OCI-LY1 (cell line): ENCODE measurements around the gene RPL39.
"Not testable (repeated sequence)": the region's sequence is repeated elsewhere in the genome, so short reads cannot be mapped to it uniquely, and the experiment has no call there.

Experiments
- H2AFZ ChIP-seq: fragments of 200-600 bp; sonication (generic), shearing (Covaris generic); 2 replicates; pipeline ENCODE4 v1.6.0; 2014; ENCODE audit warnings: antibody characterized with exemption, mild to moderate bottlenecking, low read length
- H3F3A ChIP-seq: fragments of 200-600 bp; sonication (generic), shearing (Covaris generic); 2 replicates; pipeline ENCODE4 v1.6.0; 2014; ENCODE audit warnings: mild to moderate bottlenecking, antibody characterized with exemption, low read length, moderate library complexity; ENCODE audit not compliant: insufficient read depth
- H3K27ac ChIP-seq: fragments of 200-600 bp; sonication (generic); 2 replicates; pipeline ENCODE4 v1.5.1; 2014; ENCODE audit warnings: low read length, mixed run types, mild to moderate bottlenecking, low read depth; ENCODE audit not compliant: poor library complexity, severe bottlenecking
- H3K27me3 ChIP-seq: fragments of 200-600 bp; sonication (generic); 2 replicates; pipeline ENCODE4 v1.6.0; 2014; ENCODE audit warnings: antibody characterized with exemption, mild to moderate bottlenecking, low read length, moderate library complexity; ENCODE audit not compliant: insufficient read depth
- H3K36me3 ChIP-seq: fragments of 200-600 bp; sonication (generic); 2 replicates; pipeline ENCODE4 v1.6.1; 2014; ENCODE audit warnings: mild to moderate bottlenecking, antibody characterized with exemption, low read length, moderate library complexity, mixed read lengths; ENCODE audit not compliant: insufficient read depth
- H3K4me1 ChIP-seq: fragments of 200-600 bp; sonication (generic); 2 replicates; pipeline ENCODE4 v1.5.1; 2014; ENCODE audit warnings: mild to moderate bottlenecking, low read length, moderate library complexity; ENCODE audit not compliant: insufficient read depth, severe bottlenecking
- H3K4me2 ChIP-seq: fragments of 200-600 bp; sonication (generic), shearing (Covaris generic); 2 replicates; pipeline ENCODE4 v1.6.1; 2014; ENCODE audit warnings: low read length
- H3K4me3 ChIP-seq: fragments of 200-600 bp; sonication (generic); 2 replicates; pipeline ENCODE4 v1.5.1; 2014; ENCODE audit warnings: low read length, low read depth, mild to moderate bottlenecking, mixed read lengths; ENCODE audit not compliant: poor library complexity, severe bottlenecking
- H3K79me2 ChIP-seq: fragments of 200-600 bp; shearing (Covaris generic); 2 replicates; pipeline ENCODE4 v1.6.1; 2016; ENCODE audit warnings: mixed run types, low read length, mixed read lengths; ENCODE audit not compliant: insufficient read depth
- H3K9ac ChIP-seq: fragments of 200-600 bp; sonication (generic), shearing (Covaris generic); 2 replicates; pipeline ENCODE4 v1.6.1; 2014; ENCODE audit warnings: mild to moderate bottlenecking, low read length, mixed read lengths
- H3K9me2 ChIP-seq: fragments of 200-600 bp; sonication (generic), shearing (Covaris generic); 2 replicates; pipeline ENCODE4 v1.6.1; 2014; ENCODE audit warnings: low read depth, mild to moderate bottlenecking, low read length, mixed read lengths
- H3K9me3 ChIP-seq: fragments of 200-600 bp; shearing (Covaris generic); 2 replicates; pipeline ENCODE4 v1.6.1; 2014; ENCODE audit warnings: low read length, mixed read lengths
- H4K20me1 ChIP-seq: fragments of 200-600 bp; sonication (generic), shearing (Covaris generic); 2 replicates; pipeline ENCODE4 v1.6.0; 2016; ENCODE audit warnings: mild to moderate bottlenecking, low read length; ENCODE audit not compliant: insufficient read depth
- CTCF ChIP-seq: fragments of 200-600 bp; sonication (generic), shearing (Covaris generic); IDR thresholded peaks from 2 replicates; pipeline ENCODE4 v1.5.1; 2017; ENCODE audit warnings: mild to moderate bottlenecking, antibody characterized with exemption, low read length, moderate library complexity, mixed read lengths
- EZH2 ChIP-seq: fragments of 200-600 bp; sonication (generic), shearing (Covaris generic); IDR thresholded peaks from 2 replicates; pipeline ENCODE4 v1.8.0; 2017; ENCODE audit warnings: borderline replicate concordance, mixed run types, mild to moderate bottlenecking, antibody characterized with exemption, low read length, moderate library complexity, mixed read lengths

The RPL39 gene

GRCh38 chrX:119783026-119783425, 8.4 kb downstream of the RPL39 start:
- Histone ChIP-seq H3K79me2 (peaks cover 3% of the 10 kb centered on the region; the same call in 1 of the 2 replicates), H3K36me3 (peaks cover 62% of the 10 kb centered on the region), H3K9ac (no peak overlapping the region), H3K27ac (no peak overlapping the region), H3K4me3 (no peak overlapping the region), H4K20me1 (no peaks in the 10 kb centered on the region), H3K9me2 (no peaks in the 10 kb centered on the region), H3K4me2 (no peak overlapping the region), H3K4me1 (peaks cover 6% of the 10 kb centered on the region), H3F3A (no peaks in the 10 kb centered on the region), H3K27me3 (no peaks in the 10 kb centered on the region), H2AFZ (no peak overlapping the region), H3K9me3 (no peaks in the 10 kb centered on the region)
- TF ChIP-seq EZH2 (no peak), CTCF (no peak)

GRCh38 chrX:119778829-119779228, 12.6 kb downstream of the RPL39 start:
- no peak overlapping the region for H3K4me3 ChIP-seq
- H4K20me1 ChIP-seq, result no peaks in the 10 kb centered on the region
- no peak overlapping the region for H2AFZ ChIP-seq
- H3K27ac ChIP-seq, result no peak overlapping the region
- H3K36me3 ChIP-seq, result peaks cover 24% of the 10 kb centered on the region; the same call in 1 of the 2 replicates
- no peaks in the 10 kb centered on the region for H3K79me2 ChIP-seq
- H3K4me2 ChIP-seq, result no peak overlapping the region
- peaks cover 15% of the 10 kb centered on the region for H3K4me1 ChIP-seq
- H3K9ac ChIP-seq, result no peak overlapping the region
- H3K9me2 ChIP-seq, result no peaks in the 10 kb centered on the region
- no peak for TF ChIP-seq CTCF
- TF ChIP-seq EZH2, result no peak
- no peaks in the 10 kb centered on the region for H3F3A ChIP-seq
- no peaks in the 10 kb centered on the region for H3K27me3 ChIP-seq
- H3K9me3 ChIP-seq, result no peaks in the 10 kb centered on the region

- peaks cover under 1% of the 10 kb centered on the region; the same call in 1 of the 2 replicates for H3K36me3 ChIP-seq
- no peaks in the 10 kb centered on the region for H3K9me2 ChIP-seq
- H3K27ac ChIP-seq, result peak overlapping the region; percentile 80
- no peaks in the 10 kb centered on the region for H3K79me2 ChIP-seq
- no peak overlapping the region for H2AFZ ChIP-seq
- H4K20me1 ChIP-seq, result no peaks in the 10 kb centered on the region
- peak overlapping the region; percentile 58 for H3K9ac ChIP-seq
- H3F3A ChIP-seq, result no peaks in the 10 kb centered on the region
- peak overlapping the region; percentile 55 for H3K4me2 ChIP-seq
- H3K4me3 ChIP-seq, result peak overlapping the region; percentile 33
- H3K9me3 ChIP-seq, result no peaks in the 10 kb centered on the region
- peaks cover 15% of the 10 kb centered on the region for H3K4me1 ChIP-seq
- TF ChIP-seq CTCF, result no peak
- TF ChIP-seq EZH2, result no peak
- H3K27me3 ChIP-seq, result no peaks in the 10 kb centered on the region
Observed at GRCh38 chrX:119775517-119776238, 15.8 kb downstream of the RPL39 start.

GRCh38 chrX:119769388-119769787, 22.0 kb downstream of the RPL39 start:
- not testable (repeated sequence) for H3K9ac ChIP-seq, H2AFZ ChIP-seq, H3K4me2 ChIP-seq, H3K9me3 ChIP-seq, H3K9me2 ChIP-seq, H3K27ac ChIP-seq, H4K20me1 ChIP-seq, H3K4me1 ChIP-seq, H3K27me3 ChIP-seq, H3K36me3 ChIP-seq, H3F3A ChIP-seq, H3K79me2 ChIP-seq, H3K4me3 ChIP-seq

- not testable (repeated sequence) for H3K9me2 ChIP-seq, H3K9me3 ChIP-seq, H3K36me3 ChIP-seq, H3K27me3 ChIP-seq, H3K9ac ChIP-seq, H3K4me3 ChIP-seq, H3F3A ChIP-seq, H2AFZ ChIP-seq, H3K4me2 ChIP-seq, H4K20me1 ChIP-seq, H3K27ac ChIP-seq, H3K79me2 ChIP-seq
- peaks cover 14% of the 10 kb centered on the region for H3K4me1 ChIP-seq
Observed at GRCh38 chrX:119768436-119768835, 23.0 kb downstream of the RPL39 start.
